ENCODE measurements around the gene SERGEF.

SERGEF gene

GRCh38 chr11:17810041-17810440 is 202.8 kb downstream of the SERGEF start:
- no peak for DNase-seq

GRCh38 chr11:17807034-17807433 is 205.8 kb downstream of the SERGEF start:
- DNase-seq, result no peak

- DNase-seq, result no peak
These were observed 207.0 kb downstream of the SERGEF start for GRCh38 chr11:17805873-17806272.

- no peak for DNase-seq
These were observed 207.8 kb downstream of the SERGEF start for GRCh38 chr11:17805043-17805442.

GRCh38 chr11:17803754-17804334 is 209.0 kb downstream of the SERGEF start:
- no peak for DNase-seq

- DNase-seq, result no peak
These were observed 210.4 kb downstream of the SERGEF start for GRCh38 chr11:17802491-17802890.

- no peak for DNase-seq
These were observed 211.7 kb downstream of the SERGEF start for GRCh38 chr11:17801166-17801565.

- DNase-seq, result no peak
These were observed 213.7 kb downstream of the SERGEF start for GRCh38 chr11:17799147-17799546.

- DNase-seq, result no peak
These were observed 214.1 kb downstream of the SERGEF start for GRCh38 chr11:17798716-17799115.

GRCh38 chr11:17798253-17798652 is 214.6 kb downstream of the SERGEF start:
- DNase-seq, result no peak

- DNase-seq, result no peak
These were observed 216.7 kb downstream of the SERGEF start for GRCh38 chr11:17796154-17796553.

- DNase-seq, result no peak
These were observed 217.9 kb downstream of the SERGEF start for GRCh38 chr11:17794981-17795380.

- no peak for DNase-seq
These were observed 219.1 kb downstream of the SERGEF start for GRCh38 chr11:17793642-17794170.

GRCh38 chr11:17792161-17792560 is 220.7 kb downstream of the SERGEF start:
- no peak for DNase-seq

GRCh38 chr11:17791144-17791543 is 221.7 kb downstream of the SERGEF start:
- no peak for DNase-seq

- no peak for DNase-seq
These were observed 222.4 kb downstream of the SERGEF start for GRCh38 chr11:17790453-17790852.

GRCh38 chr11:17788084-17788483 is 224.8 kb downstream of the SERGEF start:
- DNase-seq, result no peak

GRCh38 chr11:17786824-17787525 is 225.9 kb downstream of the SERGEF start:
- no peak for DNase-seq

GRCh38 chr11:17783878-17784277 is 229.0 kb downstream of the SERGEF start:
- no peak for DNase-seq

GRCh38 chr11:17782603-17783337 is 230.1 kb downstream of the SERGEF start:
- DNase-seq, result no peak

- DNase-seq, result no peak
These were observed 230.7 kb downstream of the SERGEF start for GRCh38 chr11:17782145-17782544.

GRCh38 chr11:17781626-17782025 is 231.2 kb downstream of the SERGEF start:
- no peak for DNase-seq

GRCh38 chr11:17781221-17781620 is 231.6 kb downstream of the SERGEF start:
- no peak for DNase-seq

- DNase-seq, result no peak
These were observed 232.2 kb downstream of the SERGEF start for GRCh38 chr11:17780668-17781067.
